ENCODE results near the gene ADCYAP1R1. TPM values are rescaled to one million over a fixed set of nuclear protein-coding genes. Genes with fewer than 3 reads are reported as not detected.

ADCYAP1R1 gene
- 7.2 TPM for total RNA-seq

DNA sequence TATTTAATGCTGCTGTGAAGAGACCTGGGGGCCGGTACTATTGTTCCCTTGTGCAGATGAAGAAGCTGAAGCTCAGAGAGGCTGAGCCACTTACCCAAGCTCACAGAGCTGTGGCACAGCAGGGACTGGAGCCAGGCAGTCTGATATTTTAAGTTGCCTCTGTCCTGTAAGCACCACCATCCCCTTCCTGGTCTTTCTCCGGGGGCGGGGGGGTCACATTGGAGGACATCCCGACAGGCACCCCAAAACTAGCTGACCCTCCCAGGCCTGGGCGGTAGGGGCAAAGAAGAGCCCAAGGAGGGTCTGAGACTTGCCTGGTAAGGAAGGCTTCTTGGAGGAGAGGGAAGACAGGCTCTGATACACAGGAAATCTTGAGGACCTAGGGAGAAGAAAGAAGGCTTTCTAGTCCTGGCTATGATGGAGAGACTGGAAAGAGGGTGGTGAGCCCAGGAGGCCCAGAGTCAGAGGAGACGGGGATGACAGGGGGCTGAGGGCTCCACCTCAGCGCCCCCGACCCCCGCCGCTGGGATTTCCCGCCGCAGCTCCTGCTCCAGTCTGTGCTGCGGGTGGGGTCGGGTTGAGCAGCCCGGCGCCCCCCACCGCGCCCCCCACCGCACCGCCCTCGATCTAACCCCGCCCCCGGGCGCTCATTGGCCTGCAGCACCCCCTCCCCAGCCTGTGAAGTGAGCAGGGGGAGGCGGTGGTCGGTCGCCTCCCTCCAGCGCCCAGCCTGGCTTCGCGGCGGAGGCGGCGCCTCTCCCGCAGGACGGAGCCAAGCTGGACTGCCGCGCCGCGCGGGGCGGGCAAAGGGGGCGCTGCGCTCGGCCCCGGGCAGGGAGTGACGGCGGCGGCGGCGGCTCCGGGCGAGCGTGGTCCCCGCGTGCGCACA lies at the start of gene ADCYAP1R1:
Gene ADCYAP1R1 (plus strand): TSS at position 711 of the 889 bp plus-strand sequence. CDS start 10,957 bp downstream, outside the sequence.
- no peak for DNase-seq (ENCODE audit: low spot score)

GRCh38 chr7:31003097-31003496 lies 49.0 kb upstream of the ADCYAP1R1 start:
- DNase-seq (ENCODE audit: low spot score), result no peak

DNA sequence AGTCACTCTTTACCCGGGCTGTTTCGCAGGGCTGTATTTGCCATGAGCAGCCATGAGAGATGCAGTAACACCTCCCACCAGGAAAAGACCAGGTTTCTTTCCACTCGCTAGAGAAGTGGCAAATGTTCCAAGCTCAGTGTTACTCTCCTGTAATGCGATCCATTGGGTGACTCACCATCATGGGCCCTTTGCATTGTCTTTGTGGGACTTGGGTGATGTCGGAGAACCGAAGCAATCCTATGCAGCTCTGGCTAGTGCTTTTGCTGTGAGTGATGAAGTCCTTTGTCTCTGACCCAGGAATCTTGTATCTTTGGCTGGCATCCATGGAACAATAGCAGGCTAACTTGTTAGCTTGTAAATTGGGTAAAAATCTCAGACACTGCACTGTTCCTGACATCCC lies 48.4 kb upstream of the ADCYAP1R1 start:
- no peak for DNase-seq (ENCODE audit: low spot score)

DNA sequence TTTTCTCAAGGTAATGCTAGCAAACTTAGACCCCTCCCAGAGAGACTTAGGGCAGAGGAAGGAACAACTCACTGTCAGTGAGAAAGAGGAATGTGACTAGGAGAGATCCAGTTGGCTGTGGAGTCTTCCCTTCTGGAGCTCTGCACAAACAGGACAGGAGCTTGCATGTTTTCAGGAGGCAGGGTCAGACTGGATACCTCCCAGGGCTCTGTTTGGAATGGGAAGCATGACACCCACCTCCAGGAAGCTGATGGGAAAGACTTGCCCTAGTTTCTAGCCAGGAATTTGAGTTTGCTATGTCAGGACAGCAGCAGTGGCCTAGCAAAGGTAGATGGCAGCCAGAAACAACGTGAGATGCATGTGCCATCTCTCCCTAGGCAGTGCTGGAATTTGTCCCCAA lies 47.7 kb upstream of the ADCYAP1R1 start:
- DNase-seq (ENCODE audit: low spot score), result no peak

GRCh38 chr7:31006857-31007256 lies 45.3 kb upstream of the ADCYAP1R1 start:
- no peak for DNase-seq (ENCODE audit: low spot score)

DNA sequence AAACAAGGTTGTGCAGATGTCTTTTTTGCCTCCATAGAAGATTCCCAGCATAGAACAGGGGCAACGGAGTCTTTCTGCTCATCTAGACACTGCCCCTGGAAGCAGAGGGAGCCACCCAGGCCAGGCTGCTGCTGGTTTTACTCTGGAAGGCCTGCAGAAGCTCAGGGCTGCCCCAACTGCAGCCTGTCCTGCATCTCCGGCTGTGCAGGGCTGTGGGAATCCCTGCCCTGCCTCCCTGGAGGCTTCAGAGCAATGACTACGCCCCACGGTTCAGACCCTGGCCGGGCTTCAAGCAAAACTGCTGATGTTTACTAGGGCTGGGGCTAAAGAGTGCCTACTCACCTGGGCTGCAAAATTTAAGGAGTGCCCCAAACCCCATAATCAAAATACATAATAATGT lies 44.5 kb upstream of the ADCYAP1R1 start:
- no peak for DNase-seq (ENCODE audit: low spot score)

DNA sequence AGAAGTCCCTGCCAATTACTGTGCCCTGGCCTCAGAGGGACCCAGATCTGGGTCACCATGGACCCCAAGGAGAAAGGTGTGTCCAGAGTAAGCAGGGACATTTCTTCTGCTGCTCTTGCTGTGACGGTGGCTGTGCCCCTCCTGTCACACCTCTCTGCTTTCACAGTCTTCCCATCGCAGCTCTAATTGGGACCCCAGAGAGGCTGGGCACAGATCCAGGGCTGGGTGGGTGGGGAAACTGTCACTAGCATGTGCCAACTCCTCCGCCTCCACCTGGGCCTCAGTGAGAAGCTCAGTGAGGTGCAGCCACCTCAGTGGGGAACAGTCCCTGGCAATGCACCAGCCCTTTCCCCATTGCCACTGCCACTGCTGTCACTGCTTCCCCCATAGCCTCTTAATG lies 37.3 kb upstream of the ADCYAP1R1 start:
- no peak for DNase-seq (ENCODE audit: low spot score)

- no peak for DNase-seq (ENCODE audit: low spot score)
Measured at GRCh38 chr7:31017032-31017675, 35.0 kb upstream of the ADCYAP1R1 start.

DNA sequence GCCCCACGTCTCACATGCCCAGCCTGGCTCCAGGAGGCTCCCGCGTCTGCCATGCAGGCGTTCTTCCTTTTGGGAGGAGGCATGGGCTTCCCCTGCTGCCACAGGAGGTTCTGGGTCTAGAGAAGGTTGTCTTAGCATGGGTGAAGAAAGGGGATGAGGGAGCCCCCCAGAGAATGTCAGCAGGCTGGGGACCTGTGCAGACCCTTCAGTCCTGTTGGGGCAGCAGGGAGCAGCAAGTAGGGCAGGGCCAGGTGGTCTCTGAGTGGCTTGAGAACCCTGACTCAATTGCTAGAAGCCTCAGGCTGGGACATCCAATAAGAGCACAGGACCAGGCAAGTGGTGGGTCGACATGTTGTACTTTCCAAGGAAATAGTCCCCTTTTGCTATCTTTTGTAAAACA lies 34.4 kb upstream of the ADCYAP1R1 start:
- no peak for DNase-seq (ENCODE audit: low spot score)

GRCh38 chr7:31019509-31019908 lies 32.6 kb upstream of the ADCYAP1R1 start:
- no peak for DNase-seq (ENCODE audit: low spot score)

- no peak for DNase-seq (ENCODE audit: low spot score)
Measured at GRCh38 chr7:31020161-31020560, 31.9 kb upstream of the ADCYAP1R1 start.

GRCh38 chr7:31020652-31021051 lies 31.5 kb upstream of the ADCYAP1R1 start:
- DNase-seq (ENCODE audit: low spot score), result no peak

GRCh38 chr7:31022117-31022516 lies 30.0 kb upstream of the ADCYAP1R1 start:
- DNase-seq (ENCODE audit: low spot score), result no peak

- DNase-seq (ENCODE audit: low spot score), result no peak
Measured at GRCh38 chr7:31022726-31023125, 29.4 kb upstream of the ADCYAP1R1 start.

GRCh38 chr7:31023877-31024276 lies 28.2 kb upstream of the ADCYAP1R1 start:
- no peak for DNase-seq (ENCODE audit: low spot score)

GRCh38 chr7:31027161-31027965 lies 24.7 kb upstream of the ADCYAP1R1 start:
- DNase-seq (ENCODE audit: low spot score), result peak; percentile 13

GRCh38 chr7:31028006-31028405 lies 24.1 kb upstream of the ADCYAP1R1 start:
- no peak for DNase-seq (ENCODE audit: low spot score)

- no peak for DNase-seq (ENCODE audit: low spot score)
Measured at GRCh38 chr7:31028417-31028992, 23.6 kb upstream of the ADCYAP1R1 start.

DNA sequence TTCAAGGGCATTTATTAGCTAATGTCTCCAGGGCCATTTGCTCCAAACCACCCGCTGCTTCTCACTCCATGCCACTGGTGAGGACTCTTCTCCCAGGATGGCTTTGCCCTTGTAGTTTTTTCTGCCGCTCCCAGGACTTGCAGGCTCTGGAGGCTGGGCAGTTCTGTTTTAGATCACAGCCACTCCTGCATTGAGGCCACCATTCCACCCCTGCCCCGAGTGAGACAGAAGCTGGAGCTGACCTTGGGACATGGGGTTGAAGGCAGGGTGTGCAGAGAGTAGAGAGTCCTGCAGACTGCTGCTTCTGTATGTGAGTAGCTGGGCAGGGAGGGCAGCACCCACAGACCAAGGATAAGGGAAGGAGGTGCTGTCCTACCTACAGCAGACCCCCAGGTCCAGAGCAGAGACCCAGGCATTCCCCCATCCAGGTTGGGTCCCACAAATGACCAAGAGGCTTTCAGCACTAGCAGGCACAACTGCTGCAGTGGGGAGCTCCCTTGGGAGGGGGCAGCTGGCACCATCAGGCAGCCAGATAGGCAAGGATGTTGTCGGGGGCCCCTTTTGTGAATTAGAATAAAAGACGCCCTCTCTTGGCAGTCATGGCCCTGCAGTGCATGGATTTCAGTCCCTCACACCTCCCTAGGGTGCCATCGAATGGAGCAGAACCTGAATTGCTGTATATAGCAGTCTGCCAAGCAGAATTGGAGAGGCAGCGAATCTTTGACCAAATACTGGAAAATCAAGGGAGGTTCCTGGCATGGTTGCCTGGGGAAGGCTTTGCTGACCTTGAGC lies 22.7 kb upstream of the ADCYAP1R1 start:
- DNase-seq (ENCODE audit: low spot score), result no peak

DNA sequence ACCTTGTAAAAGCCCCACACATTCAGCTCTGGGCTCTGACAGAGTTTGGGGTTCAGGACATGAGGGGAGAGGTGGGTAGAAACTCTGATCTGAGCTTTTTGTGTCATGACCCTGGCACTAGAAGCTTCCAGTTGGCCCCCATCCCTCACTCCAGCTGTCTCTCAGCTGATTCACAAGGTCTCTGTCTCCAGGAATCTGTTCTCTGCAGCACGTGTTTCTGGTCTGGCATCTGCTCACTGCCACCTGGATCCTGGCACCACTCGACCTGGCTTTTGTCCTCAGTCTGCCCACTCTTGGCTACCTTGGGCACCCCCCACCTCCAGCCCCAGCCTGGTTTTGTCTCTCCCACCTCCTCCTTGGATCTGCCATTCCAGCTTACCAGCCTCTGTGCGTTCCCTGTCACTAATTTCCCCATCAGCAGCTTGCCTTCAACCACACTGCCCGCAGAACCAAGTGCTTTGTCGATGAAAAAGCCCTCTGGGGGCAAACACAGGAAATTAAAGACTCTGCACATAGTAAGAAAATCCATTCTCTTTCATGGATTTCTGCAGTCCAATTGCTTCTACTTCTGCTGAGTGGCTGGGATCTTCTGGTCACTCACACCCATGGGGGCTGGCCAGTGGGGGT lies 18.3 kb upstream of the ADCYAP1R1 start:
- no peak for DNase-seq (ENCODE audit: low spot score)

- DNase-seq (ENCODE audit: low spot score), result no peak
Measured at GRCh38 chr7:31036924-31037323, 15.2 kb upstream of the ADCYAP1R1 start.

Measured in mucosa of gallbladder (tissue), 1 donor.